ENCODE measurements around the gene CYSLTR2.

DNA sequence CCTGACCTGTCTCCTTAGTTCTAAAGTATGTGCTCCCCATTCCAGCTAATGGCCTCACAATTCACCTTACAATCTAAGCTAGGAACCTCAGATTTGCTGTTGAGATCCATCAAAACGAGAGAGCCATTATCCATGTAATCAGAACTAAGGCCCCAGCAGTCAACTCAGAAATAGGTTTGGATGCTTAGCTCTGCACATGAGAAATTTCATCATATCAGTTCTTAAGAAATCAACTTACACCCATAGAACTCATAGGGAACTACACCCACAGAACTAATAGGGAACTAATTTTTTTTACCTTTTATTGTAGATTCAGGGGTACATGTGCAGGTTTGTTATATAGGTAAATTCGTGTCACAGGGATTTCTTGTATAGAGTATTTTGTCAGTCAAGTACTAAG is 28.7 kb downstream of the CYSLTR2 start:
- TF ChIP-seq, protein P1, sequence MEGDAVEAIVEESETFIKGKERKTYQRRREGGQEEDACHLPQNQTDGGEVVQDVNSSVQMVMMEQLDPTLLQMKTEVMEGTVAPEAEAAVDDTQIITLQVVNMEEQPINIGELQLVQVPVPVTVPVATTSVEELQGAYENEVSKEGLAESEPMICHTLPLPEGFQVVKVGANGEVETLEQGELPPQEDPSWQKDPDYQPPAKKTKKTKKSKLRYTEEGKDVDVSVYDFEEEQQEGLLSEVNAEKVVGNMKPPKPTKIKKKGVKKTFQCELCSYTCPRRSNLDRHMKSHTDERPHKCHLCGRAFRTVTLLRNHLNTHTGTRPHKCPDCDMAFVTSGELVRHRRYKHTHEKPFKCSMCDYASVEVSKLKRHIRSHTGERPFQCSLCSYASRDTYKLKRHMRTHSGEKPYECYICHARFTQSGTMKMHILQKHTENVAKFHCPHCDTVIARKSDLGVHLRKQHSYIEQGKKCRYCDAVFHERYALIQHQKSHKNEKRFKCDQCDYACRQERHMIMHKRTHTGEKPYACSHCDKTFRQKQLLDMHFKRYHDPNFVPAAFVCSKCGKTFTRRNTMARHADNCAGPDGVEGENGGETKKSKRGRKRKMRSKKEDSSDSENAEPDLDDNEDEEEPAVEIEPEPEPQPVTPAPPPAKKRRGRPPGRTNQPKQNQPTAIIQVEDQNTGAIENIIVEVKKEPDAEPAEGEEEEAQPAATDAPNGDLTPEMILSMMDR (optimal IDR thresholded peaks at IDR 0.05 in 1 of 3, IDR thresholded peaks at IDR 0.05 in 1 of 3, conservative IDR thresholded peaks at IDR 0.05 in 1 of 3; ENCODE audit: extremely low read depth in 1 of 3, insufficient read depth in 2 of 3, low read length in 3 of 3): no peak
- no peak for TF ChIP-seq EZH2 (IDR thresholded peaks at IDR 0.05; ENCODE audit: low read length)
